HG03045 (cell line): ENCODE results near the gene DOK1.
A peak's percentile ranks its signal among the peaks of the same experiment; 100 is the strongest.

Experiments used
- ATAC-seq: cut with Tn5 transposase; IDR thresholded peaks from one replicate; pipeline ENCODE4 v1.9.1; 2021; ENCODE audit warnings: mild to moderate bottlenecking, moderate library complexity; ENCODE audit not compliant: unreplicated experiment

Gene DOK1

DNA sequence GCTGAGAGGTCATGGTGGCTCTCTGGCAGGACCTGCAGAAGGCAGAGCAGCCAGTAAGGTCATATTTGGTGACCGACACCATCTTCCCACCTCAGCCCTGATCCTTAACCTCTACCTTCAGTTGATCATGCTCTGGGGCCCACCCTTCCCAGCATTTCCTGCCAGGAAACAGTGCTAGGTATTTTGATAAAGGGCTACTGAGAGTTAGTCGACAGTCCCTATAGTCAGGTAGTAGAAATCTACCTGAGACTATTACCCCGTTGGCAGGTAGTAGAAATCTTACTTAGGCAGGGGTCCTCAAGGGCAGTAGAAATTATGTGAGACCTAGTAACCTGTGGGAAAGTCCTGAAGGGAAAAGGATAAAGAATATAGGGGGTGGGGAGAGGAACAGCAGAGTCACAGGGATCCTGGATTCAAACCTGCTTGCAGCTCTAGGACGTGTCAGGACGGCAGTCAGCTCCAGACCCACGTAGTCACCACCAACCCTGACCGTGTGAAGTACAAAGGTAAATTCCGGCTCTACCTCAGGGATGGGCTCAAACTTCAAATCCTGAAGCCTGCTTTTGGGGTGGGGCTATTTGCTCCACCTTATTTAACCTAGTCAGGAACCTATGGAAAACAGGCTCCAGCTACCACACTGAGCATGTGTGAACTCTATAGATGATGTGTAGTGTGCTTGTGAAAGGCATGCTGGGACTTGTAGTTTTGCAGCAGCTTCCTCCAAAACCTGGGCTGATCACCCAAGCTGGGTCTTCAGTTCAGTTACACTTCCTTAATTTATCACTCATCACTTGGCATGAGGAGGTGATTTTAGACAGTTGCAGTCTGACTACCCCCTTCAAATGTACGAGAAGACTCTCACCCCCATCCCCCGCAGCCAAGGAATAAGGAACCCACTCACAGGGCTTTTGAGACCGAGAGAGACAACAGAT, 28.5 kb upstream of the DOK1 start, which contains the start of gene DQX1:
Gene DQX1 (minus strand): TSS at position 515 of the 932 bp plus-strand sequence. CDS start 502 bp downstream, at position 13.
- ATAC-seq = no peak

DNA sequence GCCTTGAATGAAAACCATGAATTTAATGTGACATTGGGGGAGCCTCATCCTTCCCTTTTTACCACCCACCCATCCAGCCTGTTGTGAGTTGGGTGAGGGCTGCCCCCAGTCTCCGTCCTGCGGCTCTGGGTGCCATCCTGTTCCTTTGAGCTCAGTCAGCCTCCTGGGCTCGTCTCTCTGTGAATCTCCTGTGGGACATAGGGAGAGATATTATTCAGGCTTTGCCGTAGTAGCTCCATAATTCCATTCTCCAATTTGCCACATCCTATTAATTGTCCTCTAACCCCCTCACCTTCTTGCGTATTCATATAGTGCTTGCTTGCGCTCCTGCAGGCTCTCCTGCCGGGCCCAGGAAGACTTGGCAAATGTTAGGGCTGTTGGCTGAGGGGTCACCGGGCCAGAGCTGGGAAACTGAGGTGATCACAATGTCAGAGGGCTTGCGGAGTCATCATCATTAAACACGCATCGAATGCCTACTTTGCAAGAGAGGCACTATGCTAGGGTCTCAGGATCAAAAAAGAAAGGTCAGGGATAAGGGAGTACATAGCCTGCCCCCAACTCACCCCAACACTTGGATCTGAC, 27.8 kb upstream of the DOK1 start:
- no peak for ATAC-seq

DNA sequence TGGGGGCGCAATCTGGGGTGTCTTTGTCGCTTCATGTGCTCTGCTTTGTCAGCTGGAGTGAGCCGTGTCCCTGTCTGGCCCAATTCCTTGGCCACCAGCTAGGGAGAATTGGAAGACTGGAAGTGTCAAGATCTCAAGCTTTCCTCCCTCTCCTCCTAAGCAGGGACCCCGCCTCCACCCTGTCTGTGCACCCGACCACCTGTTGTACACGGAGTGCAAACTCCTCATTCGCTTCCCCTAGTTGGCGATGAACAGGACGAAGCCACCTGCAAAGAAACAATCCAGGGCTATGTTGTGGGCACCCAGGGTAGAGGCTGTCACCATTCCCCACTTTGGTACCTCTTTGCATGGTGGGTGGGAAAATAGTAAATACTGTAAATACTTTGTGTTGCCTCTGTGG, 26.8 kb upstream of the DOK1 start:
- no peak for ATAC-seq

- ATAC-seq = peak; percentile 13
Observed at GRCh38 chr2:74528600-74529356, 25.7 kb upstream of the DOK1 start.

DNA sequence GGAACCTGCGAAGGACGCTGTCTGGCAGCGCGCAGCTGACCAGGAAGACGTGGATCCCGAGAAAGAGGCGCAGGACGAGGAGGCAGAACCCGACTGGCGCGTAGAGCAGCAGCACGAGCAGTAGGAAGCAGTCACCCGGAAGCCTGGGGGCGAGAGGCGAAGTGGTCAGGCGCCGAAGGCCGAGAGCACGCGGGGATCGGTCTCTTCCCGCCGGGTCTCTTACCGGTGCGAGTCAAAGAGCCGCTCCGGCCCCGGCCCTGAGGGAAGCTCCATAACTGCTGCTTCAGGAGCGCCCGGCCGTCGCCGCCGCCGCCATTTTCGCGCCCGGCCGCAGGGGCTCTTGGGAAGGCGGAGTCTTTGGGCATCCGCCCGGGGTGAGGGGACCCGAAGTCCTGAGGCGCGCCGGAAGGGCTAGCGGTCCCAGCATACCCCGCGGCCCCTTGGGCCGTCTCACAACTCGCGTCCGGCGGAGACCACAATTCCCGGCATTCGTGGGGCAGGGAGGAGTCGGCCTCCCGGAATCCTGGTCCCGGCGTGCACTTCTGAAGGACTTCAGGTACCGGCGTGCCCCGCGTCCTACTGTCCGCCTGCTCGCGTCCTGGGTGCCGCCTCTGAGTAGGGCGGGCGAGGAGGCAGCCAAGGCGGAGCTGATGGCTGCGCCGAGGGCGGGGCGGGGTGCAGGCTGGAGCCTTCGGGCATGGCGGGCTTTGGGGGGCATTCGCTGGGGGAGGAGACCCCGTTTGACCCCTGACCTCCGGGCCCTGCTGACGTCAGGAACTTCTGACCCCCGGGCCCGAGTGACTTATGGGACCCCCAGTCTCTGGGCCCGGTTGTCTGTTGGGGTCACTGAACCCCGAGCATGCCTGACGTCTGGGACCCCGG, 24.9 kb upstream of the DOK1 start, which contains the start of the genes AUP1 and HTRA2:
Gene AUP1 (minus strand): TSS at position 350 of the 882 bp plus-strand sequence. CDS start 77 bp downstream, at position 273.
Gene HTRA2 (plus strand): TSS at position 577 of the 882 bp plus-strand sequence. CDS start 74 bp downstream, at position 651.
- ATAC-seq = peak; percentile 84

- ATAC-seq = peak; percentile 21
Observed at GRCh38 chr2:74530239-74531187, 24.0 kb upstream of the DOK1 start.

- ATAC-seq = no peak
Observed at GRCh38 chr2:74531666-74532065, 22.9 kb upstream of the DOK1 start.

DNA sequence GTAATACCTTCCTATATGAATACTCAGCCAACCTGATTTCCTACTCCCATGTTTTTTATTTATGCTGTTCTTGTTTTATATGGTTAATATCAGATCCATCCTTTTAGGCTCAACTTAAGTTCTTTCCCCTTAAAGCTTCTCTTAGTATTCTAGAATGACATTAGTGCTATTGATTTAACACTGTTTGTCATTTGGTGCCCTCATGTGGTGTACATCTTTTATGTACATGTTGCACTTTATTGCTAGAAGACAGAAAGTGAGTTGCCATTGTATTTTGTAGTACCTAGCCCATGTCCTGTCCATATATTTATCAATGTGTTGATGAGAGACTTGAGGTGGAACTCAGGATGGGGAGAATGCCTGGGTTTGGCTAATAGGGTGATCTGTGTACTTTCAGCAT, 22.3 kb upstream of the DOK1 start:
- no peak for ATAC-seq

DNA sequence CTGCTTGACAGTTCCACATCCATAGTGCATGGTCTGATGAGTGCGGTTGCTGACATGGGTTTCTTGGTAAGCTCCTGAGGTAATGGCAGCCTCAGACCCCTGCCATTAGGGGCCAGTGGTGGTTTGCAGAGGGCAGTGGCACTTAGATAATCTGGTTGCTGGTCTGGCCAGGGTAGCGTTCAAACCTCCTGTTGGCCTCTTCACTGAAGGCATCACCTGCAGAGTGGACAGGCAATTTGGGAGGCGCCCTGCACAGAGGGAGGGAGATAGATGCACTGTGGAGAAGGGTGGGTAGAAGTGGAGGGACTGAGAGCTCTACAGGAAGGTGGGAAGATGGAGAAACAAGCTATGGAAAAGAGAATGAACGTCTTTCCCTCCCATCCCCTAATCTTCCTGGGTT, 21.1 kb upstream of the DOK1 start:
- no peak for ATAC-seq

DNA sequence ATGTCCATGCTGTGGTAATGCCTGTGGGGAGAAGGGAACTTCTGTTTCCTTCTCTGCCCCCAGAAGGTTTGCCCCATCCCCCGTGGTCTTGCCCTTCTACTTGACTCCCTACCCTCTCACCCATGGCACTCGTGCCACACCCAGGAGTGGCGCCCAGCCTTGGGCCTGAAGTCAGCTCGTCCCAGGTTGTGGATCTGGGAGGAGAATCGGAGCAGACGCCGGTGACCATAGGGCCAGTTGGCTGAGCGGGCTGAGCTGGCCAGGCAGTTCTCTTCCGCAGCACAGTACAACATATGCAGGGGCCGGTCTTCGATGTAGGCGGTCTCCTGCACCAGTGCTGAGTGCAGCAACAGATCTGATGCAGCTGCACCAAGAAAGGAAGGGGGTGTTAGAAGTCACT, 20.1 kb upstream of the DOK1 start:
- ATAC-seq = no peak

DNA sequence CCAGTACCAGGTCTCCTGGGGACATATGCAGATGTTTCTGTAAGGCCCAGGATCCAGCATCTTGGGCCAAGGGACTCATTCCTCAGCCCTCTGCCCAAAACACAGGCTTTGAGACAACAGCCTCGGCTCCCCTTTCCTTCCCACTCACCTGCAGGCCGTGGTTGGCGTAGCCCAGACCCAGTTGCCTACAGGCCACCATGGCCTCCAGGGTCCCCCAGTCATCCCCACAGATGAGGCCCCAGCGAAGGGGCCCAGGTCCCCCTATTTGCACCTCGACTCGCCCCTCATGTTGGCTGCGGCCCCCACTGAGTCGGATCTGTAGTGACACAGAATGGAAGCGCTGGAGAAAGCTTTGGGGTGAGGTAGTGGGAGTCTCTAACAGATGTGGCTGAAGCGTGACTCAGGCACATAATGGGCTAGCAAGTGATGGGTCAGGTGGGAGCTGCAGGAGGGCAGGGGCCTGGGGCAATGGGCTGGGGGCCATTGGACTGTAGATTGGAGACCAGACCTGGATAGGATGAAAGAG, 19.0 kb upstream of the DOK1 start:
- no peak for ATAC-seq

DNA sequence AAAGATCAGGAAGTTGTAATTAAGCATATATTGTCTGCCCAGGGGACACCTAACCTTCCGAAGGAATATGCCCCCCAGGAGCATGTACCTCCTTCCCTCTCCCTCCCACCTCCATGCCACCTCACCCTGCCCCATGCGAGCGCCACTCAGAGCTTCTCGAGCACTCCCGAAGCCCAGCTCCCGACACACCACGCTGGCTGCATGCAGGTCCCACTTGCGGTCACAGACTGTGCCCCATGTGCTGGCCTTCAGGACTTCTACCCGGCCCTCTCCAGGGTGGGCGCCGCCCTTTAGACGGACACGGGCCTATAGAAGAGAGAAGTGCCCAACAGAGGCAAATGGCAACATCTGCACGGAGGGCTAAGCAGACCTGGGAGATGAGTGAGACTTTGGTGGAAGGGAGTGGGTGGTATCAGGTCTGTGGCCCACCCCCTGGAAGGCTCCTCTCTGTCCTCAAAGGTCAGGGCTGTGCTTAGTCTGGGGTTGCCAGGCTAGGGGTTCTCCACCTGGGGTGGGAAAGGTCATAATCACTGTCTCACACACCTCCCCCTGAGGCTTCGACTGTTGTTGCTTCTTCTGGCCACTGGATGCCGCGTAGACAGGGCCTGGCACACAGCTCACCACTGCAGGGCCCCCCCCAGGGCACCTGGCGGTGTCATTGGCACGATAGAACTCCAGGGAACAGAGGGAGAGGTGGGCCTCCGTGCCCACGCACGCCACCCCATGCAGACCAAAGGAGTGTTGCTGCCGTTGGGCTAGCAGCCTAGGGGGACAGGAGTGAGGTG, 18.2 kb upstream of the DOK1 start:
- ATAC-seq = no peak

DNA sequence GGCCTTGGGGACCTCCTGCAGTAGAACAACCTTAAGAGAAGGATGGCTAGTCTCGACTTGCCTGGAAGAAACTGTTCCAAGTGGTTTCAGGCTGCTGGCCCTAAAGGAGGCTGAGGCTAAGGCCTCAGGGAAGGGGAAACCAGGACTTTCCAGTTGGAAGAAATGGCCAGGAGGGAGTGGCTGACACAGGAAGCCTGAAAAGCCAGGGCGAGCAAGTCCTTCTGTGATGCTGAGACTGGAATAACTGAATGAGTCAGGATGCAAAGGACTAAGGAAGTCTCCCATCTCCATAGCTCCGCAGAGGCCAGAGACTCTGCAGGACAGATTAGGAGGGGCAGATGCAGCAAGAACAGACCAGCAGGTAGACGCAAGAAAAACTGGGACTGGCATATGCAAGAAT, 17.4 kb upstream of the DOK1 start:
- ATAC-seq = no peak

GRCh38 chr2:74538881-74539339, 15.6 kb upstream of the DOK1 start:
- ATAC-seq = no peak

DNA sequence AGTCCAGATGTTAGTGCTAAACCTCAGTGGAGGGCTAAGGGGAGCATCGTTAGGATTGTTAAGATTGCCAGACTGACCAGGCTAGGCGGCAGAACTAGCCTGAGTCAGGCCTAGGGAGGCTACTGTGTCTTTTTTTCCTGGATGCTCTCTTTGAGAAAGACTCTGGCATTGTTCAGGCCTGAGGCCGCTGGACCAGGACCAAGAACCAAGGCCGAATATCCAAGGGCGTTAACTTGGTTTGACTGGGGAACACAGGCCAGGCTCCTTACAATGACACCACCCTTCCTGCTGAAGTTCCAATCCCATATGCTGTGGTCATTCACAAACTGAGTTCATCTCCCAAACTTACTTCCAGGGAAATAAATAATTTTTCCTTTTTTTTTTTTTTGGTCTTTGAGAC, 14.2 kb upstream of the DOK1 start:
- ATAC-seq = no peak

GRCh38 chr2:74542978-74543377, 11.5 kb upstream of the DOK1 start:
- no peak for ATAC-seq

DNA sequence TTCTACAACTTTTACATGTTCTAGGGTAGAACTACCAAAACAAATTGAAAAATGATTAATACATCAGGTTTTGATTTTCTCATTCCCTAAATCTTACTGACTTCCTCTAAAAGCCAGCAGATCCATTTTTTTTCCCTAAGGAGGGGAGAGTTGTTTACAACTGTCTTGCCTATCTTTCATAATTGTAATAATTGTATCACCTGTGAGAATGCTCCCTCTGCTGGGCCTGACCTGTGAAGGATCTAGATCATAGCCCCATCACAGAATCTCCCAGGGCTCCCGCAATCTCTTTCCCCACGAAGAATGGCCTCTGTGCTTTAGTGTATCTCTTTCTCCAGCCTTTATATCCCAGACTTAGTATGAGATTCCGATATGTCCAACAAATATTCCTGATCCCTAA, 9.9 kb upstream of the DOK1 start:
- ATAC-seq = no peak

DNA sequence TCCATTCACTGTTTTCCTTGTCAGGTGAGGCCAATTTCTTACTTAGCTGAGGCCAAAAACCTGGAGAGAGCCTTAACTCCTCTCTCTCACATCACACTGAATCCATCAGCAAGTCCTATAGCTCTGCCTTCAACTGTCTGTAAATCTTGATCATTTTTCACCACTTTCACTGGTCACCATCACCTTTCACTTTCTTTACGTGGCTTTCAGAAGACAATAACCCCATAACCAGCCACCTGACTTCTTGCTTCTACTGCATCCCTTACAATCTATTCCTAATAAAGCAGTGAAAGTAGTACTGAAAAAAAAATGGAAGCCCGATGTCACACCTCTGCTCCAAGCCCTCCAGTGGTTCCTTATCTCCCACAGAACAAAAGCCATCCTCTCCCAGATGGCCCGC, 8.5 kb upstream of the DOK1 start:
- ATAC-seq = no peak
